MG63 (cell line): ENCODE measurements around the gene SLC1A1. TPM values are rescaled to one million over a fixed set of nuclear protein-coding genes. Genes with fewer than 3 reads are reported as not detected.

Source experiments
- DNase-seq: peaks from one replicate; pipeline ENCODE4 v3.0.0-alpha.2; 2020
- H3K27me3 ChIP-seq: fragments of 250-450 bp; sonication (Bioruptor Pico); 2 replicates; pipeline ENCODE4 v1.5.1; 2020; ENCODE audit warnings: mild to moderate bottlenecking, moderate library complexity
- H3K36me3 ChIP-seq: fragments of 250-450 bp; sonication (Bioruptor Pico); 2 replicates; pipeline ENCODE4 v1.5.1; 2020; ENCODE audit warnings: mild to moderate bottlenecking, moderate library complexity
- H3K4me3 ChIP-seq: fragments of 250-450 bp; sonication (Bioruptor Pico); 2 replicates; pipeline ENCODE4 v1.5.1; 2020; ENCODE audit warnings: mild to moderate bottlenecking, moderate library complexity
- H3K9me3 ChIP-seq: fragments of 250-450 bp; sonication (Bioruptor Pico); 2 replicates; pipeline ENCODE4 v1.5.1; 2020; ENCODE audit warnings: mild to moderate bottlenecking, moderate library complexity
- total RNA-seq: library from RNA; depleted of rRNA; stranded (reverse); fragments of >200 nt; shearing (Covaris generic); gene quantifications from 2 replicates; pipeline ENCODE4 v1.2.3, GENCODE V29; 2014; ENCODE audit warnings: low replicate concordance; rRNA removed

Gene SLC1A1
- total RNA-seq, 1 experiment from 2014 or later: 1.3 TPM

DNA sequence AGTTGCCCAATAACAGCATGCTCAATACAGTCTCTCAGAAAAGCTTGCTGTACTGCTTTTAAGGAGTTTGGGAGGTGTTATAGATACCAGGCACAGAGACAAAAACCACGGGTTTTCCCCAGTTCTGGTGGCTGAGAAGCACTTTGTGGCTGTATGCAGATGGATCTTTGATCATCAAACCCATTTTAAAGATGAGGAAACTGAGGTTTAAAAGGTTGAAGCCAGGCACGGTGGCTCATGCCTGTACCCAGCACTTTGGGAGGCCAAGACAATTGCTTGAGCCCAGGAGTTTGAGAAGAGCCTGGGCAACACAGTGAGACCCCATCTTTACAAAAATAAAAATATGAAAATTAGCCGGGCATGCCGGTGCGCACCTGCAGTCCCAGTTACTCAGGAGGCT, 125.5 kb downstream of the SLC1A1 start:
- Histone ChIP-seq H3K27me3 (no peaks in the 10 kb centered on the region), H3K4me3 (no peak overlapping the region), H3K36me3 (no peaks in the 10 kb centered on the region), H3K9me3 (no peaks in the 10 kb centered on the region)
- DNase-seq: no peak

DNA sequence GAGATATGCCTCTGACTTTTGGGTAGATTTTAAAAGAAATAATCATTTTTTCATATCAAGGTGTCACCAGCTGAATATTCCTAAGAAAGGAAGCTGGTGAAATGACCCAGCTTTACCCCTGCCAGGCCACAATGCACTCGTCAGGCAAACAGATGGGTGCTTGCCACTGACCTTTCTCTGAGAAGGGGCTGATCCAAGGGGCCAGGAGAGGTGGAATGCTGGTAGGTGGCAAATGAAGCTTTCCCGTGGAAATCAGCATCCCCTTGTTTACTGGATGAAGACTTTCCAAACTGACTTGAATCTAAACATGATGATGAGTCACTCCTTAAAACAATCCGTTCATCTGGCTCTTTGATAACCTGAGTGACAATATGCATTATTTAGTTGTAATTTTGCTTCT, 127.5 kb downstream of the SLC1A1 start:
- no peak for DNase-seq
- H3K9me3 ChIP-seq: no peaks in the 10 kb centered on the region

DNA sequence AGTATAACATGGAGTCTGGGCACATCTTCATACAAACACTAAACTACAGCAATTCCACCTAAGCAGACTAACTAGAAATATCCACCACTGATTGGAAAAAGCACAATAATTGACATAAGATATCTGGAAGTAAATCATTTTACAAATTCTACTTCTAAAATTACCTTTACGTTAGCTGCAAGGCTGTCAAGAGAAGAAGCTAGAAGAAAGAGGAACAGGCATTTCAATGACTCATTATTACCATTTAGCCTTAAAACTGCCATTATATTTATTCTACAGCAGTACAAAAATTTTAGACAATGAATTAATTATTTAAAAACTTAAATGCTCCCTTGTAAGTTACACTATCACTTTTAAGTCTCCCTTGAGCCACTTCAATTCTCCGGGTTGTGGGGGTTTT, 128.4 kb downstream of the SLC1A1 start:
- Histone ChIP-seq H3K36me3 (no peaks in the 10 kb centered on the region), H3K4me3 (no peak overlapping the region), H3K27me3 (no peaks in the 10 kb centered on the region), H3K9me3 (no peaks in the 10 kb centered on the region)
- DNase-seq: no peak

More for the DNA sequence above, 127.5 kb downstream of the SLC1A1 start:
- no peaks in the 10 kb centered on the region for H3K27me3 ChIP-seq
- H3K36me3 ChIP-seq: no peaks in the 10 kb centered on the region
- no peak overlapping the region for H3K4me3 ChIP-seq

GRCh38 chr9:4620057-4620765, 129.9 kb downstream of the SLC1A1 start:
- no peaks in the 10 kb centered on the region for H3K36me3 ChIP-seq
- no peaks in the 10 kb centered on the region for H3K27me3 ChIP-seq
- DNase-seq: no peak
- H3K4me3 ChIP-seq: no peak overlapping the region
- no peaks in the 10 kb centered on the region for H3K9me3 ChIP-seq

DNA sequence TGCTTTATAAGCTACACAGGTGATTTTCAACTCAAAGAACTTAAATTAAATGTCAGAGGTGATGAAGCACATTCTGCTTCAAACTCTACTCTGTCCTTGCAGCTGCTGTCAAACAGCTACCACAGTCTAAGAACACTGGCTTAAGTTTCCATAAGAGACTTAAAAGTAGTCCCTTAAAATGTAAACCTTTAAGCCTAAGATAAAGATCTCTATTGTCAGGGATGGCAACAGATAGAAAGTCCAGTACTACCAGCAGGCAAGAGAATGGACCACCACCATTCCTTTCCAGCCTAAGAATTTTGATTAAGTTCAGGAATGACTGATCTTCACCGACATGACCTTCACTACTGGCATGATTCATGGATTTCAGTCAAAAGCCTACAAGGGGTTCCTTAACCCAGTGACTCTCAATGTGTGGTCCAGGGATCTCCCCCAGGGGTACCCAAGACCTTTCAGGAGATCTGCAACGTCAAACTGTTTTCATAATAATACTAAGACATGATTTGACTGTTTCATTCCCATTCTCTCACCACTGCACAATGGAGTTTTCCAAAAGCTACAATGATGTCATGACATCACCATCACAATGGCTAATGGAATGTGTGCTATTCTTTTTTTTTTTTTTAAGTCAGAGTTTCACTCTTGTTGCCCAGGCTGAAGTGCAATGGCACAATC, 130.8 kb downstream of the SLC1A1 start:
- DNase-seq: no peak
- no peaks in the 10 kb centered on the region for H3K9me3 ChIP-seq
- H3K36me3 ChIP-seq: no peaks in the 10 kb centered on the region
- no peaks in the 10 kb centered on the region for H3K27me3 ChIP-seq
- H3K4me3 ChIP-seq: no peak overlapping the region

DNA sequence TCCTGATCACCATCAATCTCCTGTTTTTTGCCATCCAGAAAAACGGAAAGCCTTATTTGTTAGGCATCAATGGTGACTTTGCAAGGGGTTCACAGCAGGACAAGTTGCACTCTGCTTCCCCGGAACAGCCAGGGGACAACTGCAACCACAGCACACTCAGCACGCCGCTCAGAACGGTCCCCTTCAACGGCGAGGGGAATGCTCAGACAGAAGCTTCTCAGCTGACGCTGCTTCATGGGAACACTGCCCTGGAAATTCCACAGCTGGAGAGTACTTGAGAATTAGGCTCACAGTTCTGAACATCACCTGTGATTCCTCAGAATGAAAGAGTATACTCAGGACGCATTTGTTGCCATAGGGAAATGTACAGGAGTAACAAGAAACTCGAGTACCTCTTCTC, 131.7 kb downstream of the SLC1A1 start:
- Histone ChIP-seq H3K9me3 (no peaks in the 10 kb centered on the region), H3K27me3 (no peaks in the 10 kb centered on the region), H3K36me3 (no peaks in the 10 kb centered on the region), H3K4me3 (no peak overlapping the region)
- no peak for DNase-seq

DNA sequence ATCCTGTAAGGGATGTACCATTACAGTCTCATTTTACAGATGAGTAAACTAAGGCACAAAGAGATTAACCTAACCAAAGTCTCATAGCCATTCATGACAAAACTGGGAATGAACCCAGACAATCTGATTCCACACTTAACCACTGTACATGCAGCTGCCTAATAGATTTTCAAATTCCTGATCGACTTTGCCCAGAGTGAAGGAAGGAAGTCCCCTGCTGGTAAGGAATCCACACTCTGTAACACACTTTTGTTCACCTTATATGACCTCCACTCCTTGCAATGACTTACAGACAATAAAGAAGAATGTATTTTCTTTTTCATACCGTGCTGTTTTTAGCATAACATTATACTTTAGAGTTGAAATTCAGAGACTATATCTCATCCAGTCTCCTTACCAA, 140.6 kb downstream of the SLC1A1 start:
- DNase-seq: no peak
- no peaks in the 10 kb centered on the region for H3K9me3 ChIP-seq

More for the DNA sequence above, 140.6 kb downstream of the SLC1A1 start:
- no peaks in the 10 kb centered on the region for H3K36me3 ChIP-seq
- H3K27me3 ChIP-seq: no peaks in the 10 kb centered on the region
- H3K4me3 ChIP-seq: no peak overlapping the region

Other genes with a start within 250 kb of the SLC1A1 start
- gene GLIS3, start 190.4 kb upstream of the SLC1A1 start, total RNA-seq: 0.30 and 3.1 TPM in 2 replicates
- 2.0 and 3.5 TPM in 2 replicates for gene PLPP6, start 171.8 kb downstream of the SLC1A1 start, total RNA-seq
- gene SPATA6L, start 176.0 kb downstream of the SLC1A1 start, total RNA-seq: not detected in 2 replicates
- gene CDC37L1, start 189.1 kb downstream of the SLC1A1 start, total RNA-seq: 12.9 and 17.0 TPM in 2 replicates